GM12891 (cell line): ENCODE data around the gene CPN1.

Experiments used
- PAX5 ChIP-seq: IDR thresholded peaks from 2 replicates; pipeline ENCODE4 v1.6.1; 2011; ENCODE audit warnings: low read length, moderate library complexity, mild to moderate bottlenecking; ENCODE audit not compliant: insufficient read depth, severe bottlenecking
- POLR2A ChIP-seq: IDR thresholded peaks from 2 replicates; pipeline ENCODE4 v1.6.1; 2011; ENCODE audit warnings: low read depth, low read length, control low read depth
- POLR2AphosphoS5 ChIP-seq: IDR thresholded peaks from 2 replicates; pipeline ENCODE4 v1.6.1; 2011; ENCODE audit warnings: low read depth, low read length, control low read depth
- SPI1 ChIP-seq: IDR thresholded peaks from 2 replicates; pipeline ENCODE4 v1.6.1; 2011; ENCODE audit warnings: low read depth, low read length, control low read depth
- TAF1 ChIP-seq: IDR thresholded peaks from 2 replicates; pipeline ENCODE4 v1.6.1; 2011; ENCODE audit warnings: low read depth, low read length, control low read depth

- TF ChIP-seq POLR2A, result no peak
- no peak for TF ChIP-seq POLR2AphosphoS5
- TF ChIP-seq TAF1, result no peak
- TF ChIP-seq SPI1, result no peak
- no peak for TF ChIP-seq PAX5
Observed at GRCh38 chr10:100057948-100058347, 23.7 kb downstream of the CPN1 start.
